SJCRH30 (cell line): ENCODE measurements around the gene DNAH1. TPM values are rescaled to one million over a fixed set of nuclear protein-coding genes. Genes with fewer than 3 reads are reported as not detected.

Experiments
- DNase-seq, 2 experiments: peaks; one replicate each; pipeline ENCODE4 v3.0.0-alpha.2; 2015 to 2020
- H3K27ac ChIP-seq: fragments of 250-450 bp; sonication (Bioruptor Pico); 2 replicates; pipeline ENCODE4 v1.5.1; 2020; ENCODE audit warnings: mild to moderate bottlenecking, moderate library complexity
- H3K27me3 ChIP-seq: fragments of 250-450 bp; sonication (Bioruptor Pico); 2 replicates; pipeline ENCODE4 v1.5.1; 2020; ENCODE audit warnings: mild to moderate bottlenecking, moderate library complexity
- H3K36me3 ChIP-seq: fragments of 250-450 bp; sonication (Bioruptor Pico); 2 replicates; pipeline ENCODE4 v1.5.1; 2020; ENCODE audit warnings: mild to moderate bottlenecking, moderate library complexity
- H3K4me1 ChIP-seq: fragments of 250-450 bp; sonication (Bioruptor Pico); 2 replicates; pipeline ENCODE4 v1.5.1; 2020; ENCODE audit warnings: mild to moderate bottlenecking, moderate library complexity
- H3K4me3 ChIP-seq: fragments of 250-450 bp; sonication (Bioruptor Pico); 2 replicates; pipeline ENCODE4 v1.5.1; 2020; ENCODE audit warnings: mild to moderate bottlenecking, moderate library complexity
- H3K9me3 ChIP-seq: fragments of 250-450 bp; sonication (Bioruptor Pico); replicated peaks from 2 replicates; pipeline ENCODE4 v1.5.1; 2020; ENCODE audit warnings: mild to moderate bottlenecking, moderate library complexity
- total RNA-seq: library from RNA; depleted of rRNA; stranded (reverse); fragments of >200 nt; shearing (Covaris generic); gene quantifications from 2 replicates; pipeline ENCODE4 v1.2.3, GENCODE V29; 2014

The DNAH1 gene
- total RNA-seq, 1 experiment from 2014 or later: 0.14 TPM

GRCh38 chr3:52297242-52298148 is 18.6 kb upstream of the DNAH1 start:
- H3K4me3 ChIP-seq: no peak overlapping the region
- H3K4me1 ChIP-seq: peaks cover 11% of the 10 kb centered on the region
- no peak overlapping the region for H3K27ac ChIP-seq
- H3K36me3 ChIP-seq: no peaks in the 10 kb centered on the region
- no peaks in the 10 kb centered on the region for H3K9me3 ChIP-seq
- DNase-seq: no peak
- H3K27me3 ChIP-seq: peaks cover 8% of the 10 kb centered on the region; the same call in 1 of the 2 replicates

GRCh38 chr3:52298149-52299098 is 17.7 kb upstream of the DNAH1 start:
- peaks cover 11% of the 10 kb centered on the region for H3K4me1 ChIP-seq
- H3K9me3 ChIP-seq: no peaks in the 10 kb centered on the region
- no peak overlapping the region for H3K27ac ChIP-seq
- H3K27me3 ChIP-seq: peaks cover 8% of the 10 kb centered on the region; the same call in 1 of the 2 replicates
- DNase-seq: no peak
- H3K4me3 ChIP-seq: no peak overlapping the region
- no peaks in the 10 kb centered on the region for H3K36me3 ChIP-seq

GRCh38 chr3:52299247-52299878 is 16.8 kb upstream of the DNAH1 start:
- no peak for DNase-seq
- Histone ChIP-seq H3K36me3 (no peaks in the 10 kb centered on the region), H3K9me3 (no peaks in the 10 kb centered on the region), H3K27me3 (peaks cover 8% of the 10 kb centered on the region; the same call in 1 of the 2 replicates), H3K27ac (no peak overlapping the region), H3K4me1 (peaks cover 11% of the 10 kb centered on the region), H3K4me3 (no peak overlapping the region)

GRCh38 chr3:52299879-52300611 is 16.1 kb upstream of the DNAH1 start:
- Histone ChIP-seq H3K4me1 (peaks cover 11% of the 10 kb centered on the region), H3K36me3 (no peaks in the 10 kb centered on the region), H3K27ac (no peak overlapping the region), H3K4me3 (no peak overlapping the region), H3K27me3 (peaks cover 8% of the 10 kb centered on the region; the same call in 1 of the 2 replicates), H3K9me3 (no peaks in the 10 kb centered on the region)
- peak; percentile 34 to 40 for DNase-seq

GRCh38 chr3:52302426-52303145 is 13.5 kb upstream of the DNAH1 start:
- no peak for DNase-seq
- Histone ChIP-seq H3K4me1 (peaks cover 16% of the 10 kb centered on the region), H3K9me3 (no peaks in the 10 kb centered on the region), H3K27me3 (peaks cover 16% of the 10 kb centered on the region; the same call in 1 of the 2 replicates), H3K4me3 (no peak overlapping the region), H3K36me3 (no peaks in the 10 kb centered on the region), H3K27ac (no peak overlapping the region)

- H3K4me1 ChIP-seq: peaks cover 18% of the 10 kb centered on the region
- H3K27me3 ChIP-seq: peaks cover 16% of the 10 kb centered on the region; the same call in 1 of the 2 replicates
- no peak for DNase-seq
- no peaks in the 10 kb centered on the region for H3K9me3 ChIP-seq
- H3K27ac ChIP-seq: no peak overlapping the region
- H3K4me3 ChIP-seq: no peak overlapping the region
- H3K36me3 ChIP-seq: no peaks in the 10 kb centered on the region
Observed at GRCh38 chr3:52303811-52304210, 12.3 kb upstream of the DNAH1 start.

- Histone ChIP-seq H3K27ac (no peak overlapping the region), H3K4me1 (peaks cover 13% of the 10 kb centered on the region), H3K4me3 (no peak overlapping the region), H3K36me3 (no peaks in the 10 kb centered on the region), H3K27me3 (peaks cover 8% of the 10 kb centered on the region; the same call in 1 of the 2 replicates), H3K9me3 (no peaks in the 10 kb centered on the region)
- DNase-seq: no peak
Observed at GRCh38 chr3:52305926-52306325, 10.2 kb upstream of the DNAH1 start.

- H3K27ac ChIP-seq: no peak overlapping the region
- H3K27me3 ChIP-seq: peaks cover 8% of the 10 kb centered on the region; the same call in 1 of the 2 replicates
Observed at GRCh38 chr3:52306978-52307377, 9.1 kb upstream of the DNAH1 start.

GRCh38 chr3:52308308-52308707 is 7.8 kb upstream of the DNAH1 start:
- Histone ChIP-seq H3K27me3 (peaks cover 8% of the 10 kb centered on the region; the same call in 1 of the 2 replicates), H3K4me1 (peaks cover 21% of the 10 kb centered on the region), H3K36me3 (no peaks in the 10 kb centered on the region), H3K9me3 (no peaks in the 10 kb centered on the region), H3K27ac (no peak overlapping the region), H3K4me3 (no peak overlapping the region)
- DNase-seq: no peak

More at GRCh38 chr3:52306978-52307377, 9.1 kb upstream of the DNAH1 start:
- H3K4me1 ChIP-seq: peaks cover 21% of the 10 kb centered on the region
- H3K4me3 ChIP-seq: no peak overlapping the region
- DNase-seq: no peak
- no peaks in the 10 kb centered on the region for H3K9me3 ChIP-seq
- no peaks in the 10 kb centered on the region for H3K36me3 ChIP-seq

GRCh38 chr3:52310861-52311575 is 5.1 kb upstream of the DNAH1 start:
- H3K4me1 ChIP-seq: peaks cover 46% of the 10 kb centered on the region
- H3K27ac ChIP-seq: no peak overlapping the region
- H3K4me3 ChIP-seq: no peak overlapping the region
- peak in 1 of 2 experiments; percentile 40 for DNase-seq
- H3K27me3 ChIP-seq: peaks cover 8% of the 10 kb centered on the region; the same call in 1 of the 2 replicates
- no peaks in the 10 kb centered on the region for H3K9me3 ChIP-seq
- H3K36me3 ChIP-seq: no peaks in the 10 kb centered on the region

- H3K27me3 ChIP-seq: peaks cover 8% of the 10 kb centered on the region; the same call in 1 of the 2 replicates
- peak; percentile 45 to 50 for DNase-seq
- H3K4me3 ChIP-seq: no peak overlapping the region
- peaks cover 46% of the 10 kb centered on the region for H3K4me1 ChIP-seq
- no peaks in the 10 kb centered on the region for H3K9me3 ChIP-seq
- H3K27ac ChIP-seq: no peak overlapping the region
- no peaks in the 10 kb centered on the region for H3K36me3 ChIP-seq
Observed at GRCh38 chr3:52311576-52312119, 4.5 kb upstream of the DNAH1 start.

GRCh38 chr3:52313188-52313773 is 2.8 kb upstream of the DNAH1 start:
- H3K4me1 ChIP-seq: peaks cover 39% of the 10 kb centered on the region
- H3K4me3 ChIP-seq: no peak overlapping the region
- H3K27ac ChIP-seq: no peak overlapping the region
- DNase-seq: no peak
- no peaks in the 10 kb centered on the region for H3K36me3 ChIP-seq
- no peaks in the 10 kb centered on the region for H3K27me3 ChIP-seq
- no peaks in the 10 kb centered on the region for H3K9me3 ChIP-seq
